Activated CD4-positive, alpha-beta memory T cell treated with anti-CD3 and anti-CD28 coated beads for 36 hours (primary cell): ENCODE data around the gene NPIPA1. TPM values are rescaled to one million over a fixed set of nuclear protein-coding genes. Genes with fewer than 3 reads are reported as not detected.
"Not testable (repeated sequence)": the region's sequence is repeated elsewhere in the genome, so short reads cannot be mapped to it uniquely, and the experiment has no call there.

Experiments used
- CTCF ChIA-PET: fragments of 350-600 bp; sonication (Branson Sonifier 250); formaldehyde crosslinking; loops from one replicate; lab custom pipeline; 2021; ENCODE audit warnings: antibody characterized with exemption, inconsistent platforms; lab: Charles Lee
- POLR2A ChIA-PET: fragments of 350-600 bp; sonication (Branson Sonifier 250); formaldehyde crosslinking; loops from one replicate; lab custom pipeline; 2021; ENCODE audit warnings: antibody characterized with exemption; lab: Charles Lee
- DNase-seq: peaks from one replicate; pipeline ENCODE4 v3.0.0-alpha.2; 2020
- H3K27ac Mint-ChIP-seq: one replicate; pipeline ENCODE4 v1.8.0; 2021; ENCODE audit warnings: mixed read lengths
- H3K27me3 Mint-ChIP-seq: one replicate; pipeline ENCODE4 v1.8.0; 2021; ENCODE audit warnings: mixed read lengths
- H3K36me3 Mint-ChIP-seq: one replicate; pipeline ENCODE4 v1.8.0; 2021; ENCODE audit warnings: mixed read lengths
- H3K4me1 Mint-ChIP-seq: one replicate; pipeline ENCODE4 v1.8.0; 2021; ENCODE audit warnings: low read depth, mixed read lengths
- H3K4me3 Mint-ChIP-seq: one replicate; pipeline ENCODE4 v1.8.0; 2021; ENCODE audit warnings: mild to moderate bottlenecking, mixed read lengths
- H3K9me3 Mint-ChIP-seq: one replicate; pipeline ENCODE4 v1.8.0; 2021; ENCODE audit warnings: mixed read lengths
- intact Hi-C: fragments of 100-400 bp; cut with micrococcal nuclease; formaldehyde crosslinking; loops from one replicate; pipeline ENCODE4 v1.15.1; 2023
- total RNA-seq, 2 experiments: library from RNA; stranded (reverse); gene quantifications; one replicate each; pipeline ENCODE4 v1.2.3, GENCODE V29; 2021

Gene NPIPA1
- total RNA-seq, 2 experiments from 2014 or later: 68.4 to 76.8 TPM

GRCh38 chr16:14974331-14974655 lies 37.0 kb downstream of the NPIPA1 start:
- DNase-seq, H3K9me3 Mint-ChIP-seq, POLR2A ChIA-PET, intact Hi-C loops, CTCF ChIA-PET, H3K36me3 Mint-ChIP-seq, H3K27me3 Mint-ChIP-seq: not testable (repeated sequence)
- Mint-ChIP-seq H3K4me1 (peaks cover 18% of the 10 kb centered on the region), H3K27ac (peak overlapping the region; percentile 77), H3K4me3 (peak overlapping the region; percentile 86)

- POLR2A ChIA-PET: not testable (repeated sequence)
Observed at GRCh38 chr16:14974656-14975417, 37.6 kb downstream of the NPIPA1 start, which contains the start of gene PDXDC1. Gene PDXDC1, plus strand, starts transcription at chr16:14975026. Its CDS starts 174 bp downstream, at chr16:14975200.

GRCh38 chr16:14975418-14976194 lies 38.4 kb downstream of the NPIPA1 start:
- CTCF ChIA-PET, POLR2A ChIA-PET: not testable (repeated sequence)
- peak overlapping the region; percentile 87 for H3K4me3 Mint-ChIP-seq

More at GRCh38 chr16:14974656-14975417, 37.6 kb downstream of the NPIPA1 start, which contains the start of gene PDXDC1:
- intact Hi-C loops, CTCF ChIA-PET, H3K36me3 Mint-ChIP-seq, H3K9me3 Mint-ChIP-seq, H3K27me3 Mint-ChIP-seq: not testable (repeated sequence)
- H3K4me1 Mint-ChIP-seq: peaks cover 20% of the 10 kb centered on the region
- H3K4me3 Mint-ChIP-seq: peak within 1 kb of the TSS; percentile 87
- peak; percentile 97 for DNase-seq
- H3K27ac Mint-ChIP-seq: peak within 1 kb of the TSS; percentile 79

GRCh38 chr16:14976971-14977736 lies 39.9 kb downstream of the NPIPA1 start:
- peaks cover 30% of the 10 kb centered on the region for H3K4me1 Mint-ChIP-seq
- H3K27ac Mint-ChIP-seq, intact Hi-C loops, CTCF ChIA-PET, POLR2A ChIA-PET, DNase-seq, H3K4me3 Mint-ChIP-seq, H3K9me3 Mint-ChIP-seq, H3K27me3 Mint-ChIP-seq, H3K36me3 Mint-ChIP-seq: not testable (repeated sequence)

More at GRCh38 chr16:14975418-14976194, 38.4 kb downstream of the NPIPA1 start:
- H3K36me3 Mint-ChIP-seq, H3K27me3 Mint-ChIP-seq, intact Hi-C loops, H3K9me3 Mint-ChIP-seq: not testable (repeated sequence)
- peaks cover 22% of the 10 kb centered on the region for H3K4me1 Mint-ChIP-seq
- peak overlapping the region; percentile 79 for H3K27ac Mint-ChIP-seq
- DNase-seq: peak; percentile 73

GRCh38 chr16:14978281-14978680 lies 41.0 kb downstream of the NPIPA1 start:
- H3K27ac Mint-ChIP-seq, CTCF ChIA-PET, POLR2A ChIA-PET, H3K9me3 Mint-ChIP-seq, H3K27me3 Mint-ChIP-seq, H3K4me3 Mint-ChIP-seq, H3K36me3 Mint-ChIP-seq, intact Hi-C loops, DNase-seq: not testable (repeated sequence)
- H3K4me1 Mint-ChIP-seq: peaks cover 31% of the 10 kb centered on the region

GRCh38 chr16:14978908-14979307 lies 41.7 kb downstream of the NPIPA1 start:
- intact Hi-C loops, DNase-seq, CTCF ChIA-PET, H3K9me3 Mint-ChIP-seq, H3K4me3 Mint-ChIP-seq, H3K36me3 Mint-ChIP-seq, H3K27me3 Mint-ChIP-seq, H3K27ac Mint-ChIP-seq, POLR2A ChIA-PET: not testable (repeated sequence)
- H3K4me1 Mint-ChIP-seq: peaks cover 31% of the 10 kb centered on the region

- POLR2A ChIA-PET, intact Hi-C loops, CTCF ChIA-PET, H3K27me3 Mint-ChIP-seq, DNase-seq, H3K9me3 Mint-ChIP-seq, H3K27ac Mint-ChIP-seq, H3K4me3 Mint-ChIP-seq, H3K36me3 Mint-ChIP-seq: not testable (repeated sequence)
- peaks cover 25% of the 10 kb centered on the region for H3K4me1 Mint-ChIP-seq
Observed at GRCh38 chr16:14981234-14981633, 44.0 kb downstream of the NPIPA1 start.

- H3K9me3 Mint-ChIP-seq, H3K36me3 Mint-ChIP-seq, CTCF ChIA-PET, H3K27ac Mint-ChIP-seq, POLR2A ChIA-PET, H3K4me3 Mint-ChIP-seq, DNase-seq, H3K27me3 Mint-ChIP-seq, intact Hi-C loops: not testable (repeated sequence)
- H3K4me1 Mint-ChIP-seq: peaks cover 15% of the 10 kb centered on the region
Observed at GRCh38 chr16:14982521-14982920, 45.3 kb downstream of the NPIPA1 start.

GRCh38 chr16:14988092-14988491 lies 50.8 kb downstream of the NPIPA1 start:
- H3K27me3 Mint-ChIP-seq, intact Hi-C loops, POLR2A ChIA-PET, H3K9me3 Mint-ChIP-seq, H3K27ac Mint-ChIP-seq, CTCF ChIA-PET, H3K4me1 Mint-ChIP-seq, DNase-seq, H3K4me3 Mint-ChIP-seq: not testable (repeated sequence)
- peaks cover 25% of the 10 kb centered on the region for H3K36me3 Mint-ChIP-seq

- CTCF ChIA-PET, DNase-seq, H3K27me3 Mint-ChIP-seq, H3K9me3 Mint-ChIP-seq, H3K4me1 Mint-ChIP-seq, intact Hi-C loops, H3K27ac Mint-ChIP-seq, H3K4me3 Mint-ChIP-seq, POLR2A ChIA-PET: not testable (repeated sequence)
- H3K36me3 Mint-ChIP-seq: peaks cover 28% of the 10 kb centered on the region
Observed at GRCh38 chr16:14988661-14989191, 51.5 kb downstream of the NPIPA1 start.

- H3K4me3 Mint-ChIP-seq, H3K27me3 Mint-ChIP-seq, DNase-seq, H3K9me3 Mint-ChIP-seq, H3K27ac Mint-ChIP-seq, intact Hi-C loops, CTCF ChIA-PET, POLR2A ChIA-PET, H3K4me1 Mint-ChIP-seq: not testable (repeated sequence)
- peaks cover 28% of the 10 kb centered on the region for H3K36me3 Mint-ChIP-seq
Observed at GRCh38 chr16:14989291-14990281, 52.3 kb downstream of the NPIPA1 start.
